Measurements from ENCODE around the gene MYO5A. TPM values are rescaled to one million over a fixed set of nuclear protein-coding genes. Genes with fewer than 3 reads are reported as not detected.
A peak's percentile ranks its signal among the peaks of the same experiment; 100 is the strongest.

The MYO5A gene
- total RNA-seq, 1 experiment from 2014 or later: 17.6 TPM

DNA sequence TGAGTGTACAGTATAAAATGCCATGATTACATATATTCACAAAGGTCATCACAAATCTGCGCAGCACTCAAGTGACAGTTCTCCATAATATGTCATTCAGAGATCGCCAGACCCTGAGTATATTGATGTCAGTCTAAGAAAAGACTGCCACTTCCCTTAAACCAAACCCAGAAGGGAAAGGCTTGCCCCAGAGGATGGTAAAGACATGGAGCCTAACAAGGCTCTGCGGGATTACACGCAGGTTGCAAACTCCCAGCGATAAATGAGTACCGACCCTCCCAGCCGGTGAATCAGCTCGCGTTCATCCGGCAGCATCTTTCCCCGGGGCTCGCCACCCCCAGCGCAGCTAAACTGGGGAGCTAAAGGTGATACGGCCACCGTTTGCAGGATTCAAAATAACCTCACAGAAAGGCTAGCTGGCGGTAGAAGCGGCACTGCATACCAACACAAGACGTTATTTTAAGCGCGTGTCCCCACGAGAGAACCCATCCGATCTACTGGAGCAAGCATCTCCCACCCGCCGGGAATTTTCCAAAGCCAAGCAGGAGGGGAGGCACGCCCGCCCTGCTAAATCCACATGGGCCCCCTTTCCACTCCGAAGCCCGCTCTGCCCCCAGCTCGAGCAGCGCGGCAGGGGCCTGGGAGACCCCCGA is 643 bp downstream of the MYO5A start:
- Histone ChIP-seq H3K4me1 (ENCODE audit: control insufficient read depth in 1 of 2, insufficient read depth in 2 of 2, low read length in 2 of 2) (peaks cover 2 to 21% of the 10 kb centered on the region in 2 experiments; a peak in 3 of 4 replicates), H3K36me3 (ENCODE audit: control insufficient read depth in 1 of 2, insufficient read depth in 2 of 2, low read length in 2 of 2) (no peaks in the 10 kb centered on the region), H3K4me2 (ENCODE audit: low read length) (peak overlapping the region; percentile 82), H3K79me2 (ENCODE audit: insufficient read depth, low read length) (no peaks in the 10 kb centered on the region; the same call in none of the 2 replicates), H3K27me3 (ENCODE audit: insufficient read depth, low read length) (no peaks in the 10 kb centered on the region), H3K9me3 (ENCODE audit: control insufficient read depth in 1 of 2, insufficient read depth in 1 of 2, low read depth in 1 of 2, low read length in 2 of 2) (no peaks in the 10 kb centered on the region), H3K9ac (ENCODE audit: low read length) (peak overlapping the region; percentile 65), H4K20me1 (ENCODE audit: insufficient read depth) (no peaks in the 10 kb centered on the region), H3K4me3 (replicated peaks in 1 of 2; ENCODE audit: low read depth in 1 of 2, low read length in 2 of 2) (peak overlapping the region; percentile 77 to 80), H2AFZ (ENCODE audit: low read depth, low read length, poor library complexity, severe bottlenecking) (no peak overlapping the region), H3K27ac (ENCODE audit: low read depth, low read length) (peak overlapping the region; percentile 76), H3K9me2 (ENCODE audit: insufficient read depth) (no peaks in the 10 kb centered on the region)
- TF ChIP-seq EGR1 (IDR thresholded peaks at IDR 0.05; ENCODE audit: low read depth) (no peak), ZFX (IDR thresholded peaks at IDR 0.05) (no peak), EZH2phosphoT487 (IDR thresholded peaks at IDR 0.05; ENCODE audit: borderline replicate concordance) (no peak), YY1 (IDR thresholded peaks at IDR 0.05; ENCODE audit: extremely low read depth, insufficient replicate concordance, low read depth, low read length) (no peak), JUND (IDR thresholded peaks at IDR 0.05) (no peak), TCF7L2 (IDR thresholded peaks at IDR 0.05; ENCODE audit: borderline replicate concordance, extremely low read depth, insufficient read depth, insufficient read length) (no peak), POLR2A (IDR thresholded peaks at IDR 0.05; ENCODE audit: borderline replicate concordance, extremely low read depth, insufficient read depth, insufficient read length) (no peak), SRF (IDR thresholded peaks at IDR 0.05; ENCODE audit: low read depth) (no peak), FOSL1 (IDR thresholded peaks at IDR 0.05; ENCODE audit: low read depth) (no peak), CEBPB (IDR thresholded peaks at IDR 0.05; ENCODE audit: low read depth) (no peak), EZH2 (IDR thresholded peaks at IDR 0.05) (no peak), RAD21 (IDR thresholded peaks at IDR 0.05; ENCODE audit: low read depth) (no peak), POLR2AphosphoS5 (IDR thresholded peaks at IDR 0.05; ENCODE audit: low read depth, low read length) (no peak)
- TF ChIP-seq, protein P1, sequence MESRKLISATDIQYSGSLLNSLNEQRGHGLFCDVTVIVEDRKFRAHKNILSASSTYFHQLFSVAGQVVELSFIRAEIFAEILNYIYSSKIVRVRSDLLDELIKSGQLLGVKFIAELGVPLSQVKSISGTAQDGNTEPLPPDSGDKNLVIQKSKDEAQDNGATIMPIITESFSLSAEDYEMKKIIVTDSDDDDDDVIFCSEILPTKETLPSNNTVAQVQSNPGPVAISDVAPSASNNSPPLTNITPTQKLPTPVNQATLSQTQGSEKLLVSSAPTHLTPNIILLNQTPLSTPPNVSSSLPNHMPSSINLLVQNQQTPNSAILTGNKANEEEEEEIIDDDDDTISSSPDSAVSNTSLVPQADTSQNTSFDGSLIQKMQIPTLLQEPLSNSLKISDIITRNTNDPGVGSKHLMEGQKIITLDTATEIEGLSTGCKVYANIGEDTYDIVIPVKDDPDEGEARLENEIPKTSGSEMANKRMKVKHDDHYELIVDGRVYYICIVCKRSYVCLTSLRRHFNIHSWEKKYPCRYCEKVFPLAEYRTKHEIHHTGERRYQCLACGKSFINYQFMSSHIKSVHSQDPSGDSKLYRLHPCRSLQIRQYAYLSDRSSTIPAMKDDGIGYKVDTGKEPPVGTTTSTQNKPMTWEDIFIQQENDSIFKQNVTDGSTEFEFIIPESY (IDR thresholded peaks at IDR 0.05; ENCODE audit: extremely low read depth, insufficient replicate concordance, low read length): no peak
- TF ChIP-seq, protein P2, sequence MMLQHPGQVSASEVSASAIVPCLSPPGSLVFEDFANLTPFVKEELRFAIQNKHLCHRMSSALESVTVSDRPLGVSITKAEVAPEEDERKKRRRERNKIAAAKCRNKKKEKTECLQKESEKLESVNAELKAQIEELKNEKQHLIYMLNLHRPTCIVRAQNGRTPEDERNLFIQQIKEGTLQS (IDR thresholded peaks at IDR 0.05): no peak
- TF ChIP-seq, protein P3, sequence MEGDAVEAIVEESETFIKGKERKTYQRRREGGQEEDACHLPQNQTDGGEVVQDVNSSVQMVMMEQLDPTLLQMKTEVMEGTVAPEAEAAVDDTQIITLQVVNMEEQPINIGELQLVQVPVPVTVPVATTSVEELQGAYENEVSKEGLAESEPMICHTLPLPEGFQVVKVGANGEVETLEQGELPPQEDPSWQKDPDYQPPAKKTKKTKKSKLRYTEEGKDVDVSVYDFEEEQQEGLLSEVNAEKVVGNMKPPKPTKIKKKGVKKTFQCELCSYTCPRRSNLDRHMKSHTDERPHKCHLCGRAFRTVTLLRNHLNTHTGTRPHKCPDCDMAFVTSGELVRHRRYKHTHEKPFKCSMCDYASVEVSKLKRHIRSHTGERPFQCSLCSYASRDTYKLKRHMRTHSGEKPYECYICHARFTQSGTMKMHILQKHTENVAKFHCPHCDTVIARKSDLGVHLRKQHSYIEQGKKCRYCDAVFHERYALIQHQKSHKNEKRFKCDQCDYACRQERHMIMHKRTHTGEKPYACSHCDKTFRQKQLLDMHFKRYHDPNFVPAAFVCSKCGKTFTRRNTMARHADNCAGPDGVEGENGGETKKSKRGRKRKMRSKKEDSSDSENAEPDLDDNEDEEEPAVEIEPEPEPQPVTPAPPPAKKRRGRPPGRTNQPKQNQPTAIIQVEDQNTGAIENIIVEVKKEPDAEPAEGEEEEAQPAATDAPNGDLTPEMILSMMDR (IDR thresholded peaks at IDR 0.05 in 2 of 3, conservative IDR thresholded peaks at IDR 0.05 in 1 of 3; ENCODE audit: borderline replicate concordance in 1 of 3, insufficient read depth in 1 of 3, low read depth in 2 of 3, low read length in 2 of 3): no peak
- BruUV-seq (replicated peaks): no TSS peak
- DNase-seq (ENCODE audit: low read depth, low spot score): no peak
- ChIA-PET RAD21 (ENCODE audit: low non-redundant PET in 1 of 2, low total read pairs in 2 of 2, uncharacterized antibody in 2 of 2, unreplicated experiment in 2 of 2) (no interaction called here), CTCF (no interaction called here), POLR2A (no interaction called here)
- peak; percentile 19 for ATAC-seq
- intact Hi-C loops (cut with micrococcal nuclease): no loop called here

All from HCT116 (cell line).